Stimulated activated CD4-positive, alpha-beta T cell treated with anti-CD3 and anti-CD28 coated beads, Interleukin-1b, Interleukin-23, amount 100 ng/mL, for 24 hours (primary cell): Measurements from ENCODE around the gene RET.

ENCODE experiments used
- DNase-seq, 4 experiments: peaks; one replicate each; pipeline ENCODE4 v3.0.0-alpha.2; 2020; ENCODE audit warnings: low read depth in 4 of 4, low spot score in 1 of 4

Gene RET

GRCh38 chr10:43160921-43161255 lies 84.0 kb downstream of the RET start:
- no peak for DNase-seq

- no peak for DNase-seq
Measured at GRCh38 chr10:43162604-43163003, 85.7 kb downstream of the RET start.

GRCh38 chr10:43166207-43166879 lies 89.5 kb downstream of the RET start:
- DNase-seq, result no peak

GRCh38 chr10:43166880-43167497 lies 90.1 kb downstream of the RET start:
- no peak for DNase-seq

GRCh38 chr10:43167498-43167889 lies 90.6 kb downstream of the RET start:
- DNase-seq, result no peak

GRCh38 chr10:43170491-43170890 lies 93.6 kb downstream of the RET start:
- no peak for DNase-seq

- no peak for DNase-seq
Measured at GRCh38 chr10:43172645-43173044, 95.8 kb downstream of the RET start.

GRCh38 chr10:43173120-43173519 lies 96.3 kb downstream of the RET start:
- DNase-seq, result no peak

- DNase-seq, result no peak
Measured at GRCh38 chr10:43174969-43175368, 98.1 kb downstream of the RET start.

- DNase-seq, result no peak
Measured at GRCh38 chr10:43176271-43176670, 99.4 kb downstream of the RET start.

GRCh38 chr10:43177595-43177994 lies 100.7 kb downstream of the RET start:
- no peak for DNase-seq
